GM21717 (cell line): ENCODE measurements around the gene DSG1.
"Not testable (repeated sequence)": the region's sequence is repeated elsewhere in the genome, so short reads cannot be mapped to it uniquely, and the experiment has no call there.

Experiments used
- ATAC-seq: cut with Tn5 transposase; IDR thresholded peaks from one replicate; pipeline ENCODE4 v1.9.1; 2021; ENCODE audit warnings: mild to moderate bottlenecking, moderate library complexity; ENCODE audit not compliant: unreplicated experiment

The DSG1 gene

GRCh38 chr18:31329787-31330438, 12.0 kb downstream of the DSG1 start:
- ATAC-seq: no peak

DNA sequence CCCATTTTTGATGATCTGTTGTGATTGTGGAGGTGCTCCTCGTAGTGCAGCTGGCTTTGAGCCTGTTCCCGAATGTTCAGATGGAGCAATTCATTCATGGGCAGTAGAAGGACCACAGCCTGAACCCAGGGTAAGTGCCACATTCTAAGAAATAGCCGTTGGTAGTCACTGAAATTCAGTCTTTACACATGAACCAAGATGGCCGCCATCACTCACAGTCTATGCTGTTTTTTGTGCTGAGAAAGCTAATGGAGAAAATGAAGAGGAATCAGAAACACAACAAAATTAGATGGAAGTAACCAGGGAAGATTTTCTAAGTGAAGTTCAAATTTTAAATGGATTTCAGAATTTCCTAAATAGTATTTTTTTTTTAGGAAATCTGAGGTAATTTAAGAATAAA, 25.5 kb downstream of the DSG1 start:
- no peak for ATAC-seq

- ATAC-seq: not testable (repeated sequence)
Observed at GRCh38 chr18:31353336-31353735, 35.4 kb downstream of the DSG1 start.

DNA sequence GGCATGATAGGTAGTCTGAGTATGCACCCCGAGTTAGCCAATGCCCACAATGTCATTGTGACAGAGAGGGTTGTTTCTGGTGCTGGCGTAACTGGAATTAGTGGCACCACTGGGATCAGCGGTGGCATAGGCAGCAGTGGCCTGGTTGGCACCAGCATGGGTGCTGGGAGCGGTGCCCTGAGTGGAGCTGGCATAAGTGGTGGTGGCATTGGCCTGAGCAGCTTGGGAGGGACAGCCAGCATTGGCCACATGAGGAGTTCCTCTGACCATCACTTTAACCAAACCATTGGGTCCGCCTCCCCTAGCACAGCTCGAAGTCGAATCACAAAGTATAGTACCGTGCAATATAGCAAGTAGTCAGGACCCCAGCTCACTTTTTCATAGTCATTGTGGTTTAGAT, 37.0 kb downstream of the DSG1 start:
- no peak for ATAC-seq

GRCh38 chr18:31356025-31356424, 38.1 kb downstream of the DSG1 start:
- ATAC-seq: no peak

- ATAC-seq: no peak
Observed at GRCh38 chr18:31364190-31364589, 46.2 kb downstream of the DSG1 start.

DNA sequence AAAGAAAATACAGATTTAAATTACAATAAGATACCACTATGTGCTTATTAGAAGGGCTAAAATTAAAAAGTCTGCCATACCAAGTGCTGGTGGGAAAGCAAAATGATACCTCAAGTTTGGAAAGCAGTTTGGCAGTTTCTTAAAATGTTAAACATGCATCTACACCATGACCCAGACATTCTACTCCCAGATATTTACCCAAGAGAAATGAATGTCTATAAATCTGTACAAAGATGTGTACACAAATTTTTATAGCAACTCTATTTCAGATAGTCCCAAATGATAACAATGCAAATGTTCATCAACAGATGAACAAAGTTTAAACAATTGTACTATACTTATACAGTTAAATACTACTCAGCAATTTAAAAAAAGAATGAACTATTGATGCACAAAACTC, 51.5 kb downstream of the DSG1 start:
- no peak for ATAC-seq

DNA sequence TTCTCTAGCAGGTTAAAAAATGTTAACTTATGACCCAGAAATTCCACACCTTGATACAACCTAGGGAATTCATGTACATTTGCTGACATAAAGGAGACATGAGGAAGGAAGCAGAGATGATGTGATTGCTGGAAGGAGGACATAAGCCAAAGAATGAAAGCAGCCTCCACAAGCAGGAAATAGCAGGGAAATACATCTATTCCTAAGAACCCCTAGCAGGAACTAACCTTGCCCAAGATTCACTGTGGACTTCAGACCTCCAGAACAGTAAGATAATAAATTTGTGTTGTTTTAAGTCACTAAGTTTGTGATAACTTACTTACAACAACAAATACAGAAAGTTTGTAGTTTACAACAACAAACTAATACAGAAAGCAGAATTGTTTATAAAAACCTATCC, 54.0 kb downstream of the DSG1 start:
- ATAC-seq: no peak

DNA sequence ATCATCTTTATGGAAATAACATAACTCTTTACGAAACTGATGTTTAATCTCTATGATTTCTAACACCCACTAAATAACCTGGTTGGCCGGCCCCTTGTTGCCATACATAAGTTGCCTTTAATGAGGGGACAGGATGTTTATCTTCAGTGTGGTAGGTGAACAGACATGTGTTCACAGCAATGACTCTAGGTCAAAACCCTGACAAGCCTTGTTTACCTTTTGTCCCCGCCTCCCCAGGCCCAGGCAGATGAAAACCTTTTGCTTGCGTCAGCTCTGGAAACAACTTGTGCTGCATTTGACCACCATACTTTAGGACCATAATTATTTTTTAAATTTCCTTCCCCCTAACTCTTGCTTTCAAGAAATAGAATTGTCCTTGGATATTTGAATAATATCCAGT, 55.7 kb downstream of the DSG1 start:
- no peak for ATAC-seq

GRCh38 chr18:31376477-31376876, 58.5 kb downstream of the DSG1 start, which contains the start of gene DSG4:
Gene DSG4, plus strand, starts transcription at chr18:31376777. Its CDS starts 135 bp downstream, at chr18:31376912.
- no peak for ATAC-seq

DNA sequence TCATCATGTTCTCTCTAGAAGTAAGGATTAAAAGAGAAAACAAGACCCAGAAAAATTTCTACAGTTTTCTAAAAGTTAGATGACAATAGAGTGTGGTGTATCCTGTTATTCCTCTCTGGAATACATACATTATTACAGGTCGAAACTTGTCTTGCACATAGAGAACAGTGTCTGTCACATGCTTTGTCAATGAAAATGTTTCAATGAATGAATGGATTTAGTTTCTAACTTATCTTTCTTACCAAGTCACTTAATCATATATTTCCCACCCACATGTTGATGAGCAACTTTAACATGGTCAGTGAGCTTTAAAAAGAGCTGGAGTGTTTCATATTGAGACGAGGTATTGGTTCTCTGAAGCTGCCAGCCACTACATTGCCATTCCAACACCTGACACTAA, 63.0 kb downstream of the DSG1 start:
- no peak for ATAC-seq

DNA sequence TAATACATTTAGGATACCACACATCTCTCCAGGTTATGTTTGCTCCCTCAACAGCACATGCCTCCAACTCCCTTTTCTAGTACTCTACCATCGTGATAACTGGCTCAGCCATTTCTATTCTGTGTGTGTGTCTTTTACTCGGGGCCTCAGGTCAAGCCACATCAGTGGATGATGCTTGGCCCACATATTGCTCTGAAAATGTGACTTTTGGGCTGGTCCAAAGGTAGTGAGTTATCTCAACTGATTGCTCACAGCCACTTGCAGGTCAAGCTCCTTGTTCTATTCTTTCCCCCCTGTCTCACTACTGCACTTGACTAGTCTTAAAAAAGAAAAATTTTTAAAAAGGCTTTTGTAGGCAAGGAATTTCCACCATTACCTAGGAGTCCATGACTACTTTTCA, 64.1 kb downstream of the DSG1 start:
- no peak for ATAC-seq

GRCh38 chr18:31386741-31387140, 68.8 kb downstream of the DSG1 start:
- ATAC-seq: no peak

DNA sequence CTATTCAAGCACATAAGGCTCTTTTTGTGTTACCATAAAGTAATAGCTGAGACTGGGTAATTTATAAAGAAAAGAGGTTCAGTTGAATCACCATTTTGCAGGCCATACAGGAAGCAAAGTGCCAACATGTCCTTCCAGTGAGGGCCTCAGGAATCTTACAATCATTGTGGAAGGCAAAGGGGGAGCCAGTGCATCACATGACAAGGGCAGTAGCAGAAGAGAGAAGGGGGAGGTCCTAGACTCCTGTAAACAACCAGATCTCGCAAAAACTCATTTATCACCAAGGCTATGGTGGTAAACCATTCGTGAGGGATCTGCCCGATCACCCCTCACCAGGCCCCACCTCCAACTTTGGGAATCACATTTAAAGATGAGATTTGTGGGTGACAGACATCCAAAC, 75.3 kb downstream of the DSG1 start:
- ATAC-seq: no peak

- ATAC-seq: no peak
Observed at GRCh38 chr18:31396796-31397612, 79.0 kb downstream of the DSG1 start.

- no peak for ATAC-seq
Observed at GRCh38 chr18:31398191-31398590, 80.2 kb downstream of the DSG1 start.

DNA sequence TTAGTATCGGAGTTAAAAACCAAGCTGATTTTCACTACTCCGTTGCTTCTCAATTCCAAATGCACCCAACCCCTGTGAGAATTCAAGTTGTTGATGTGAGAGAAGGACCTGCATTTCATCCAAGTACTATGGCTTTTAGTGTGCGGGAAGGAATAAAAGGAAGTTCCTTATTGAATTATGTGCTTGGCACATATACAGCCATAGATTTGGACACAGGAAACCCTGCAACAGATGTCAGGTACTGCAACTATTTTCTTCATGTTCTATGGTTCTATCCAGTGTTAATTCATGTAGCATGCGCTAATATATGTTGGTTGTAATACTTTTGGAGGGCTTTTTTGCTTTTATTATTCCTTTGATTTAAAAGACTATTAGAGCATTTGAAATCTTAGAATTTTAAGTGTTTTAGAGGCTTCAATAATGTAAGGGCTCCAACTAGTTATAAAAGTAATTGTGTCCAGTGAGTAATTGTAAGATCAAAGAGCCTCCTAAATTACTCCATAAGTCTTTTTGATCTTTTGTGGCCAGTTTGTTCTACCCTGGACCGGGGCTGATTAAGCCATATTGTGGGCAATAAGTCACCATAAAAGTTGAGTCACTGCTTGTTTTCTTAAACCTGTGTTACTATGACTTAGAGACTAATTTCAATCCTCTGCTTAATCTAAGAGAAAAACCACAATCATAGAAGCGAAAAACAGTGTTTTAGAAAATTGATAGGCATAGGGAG, 81.5 kb downstream of the DSG1 start:
- ATAC-seq: no peak

GRCh38 chr18:31401156-31402025, 83.4 kb downstream of the DSG1 start:
- no peak for ATAC-seq

DNA sequence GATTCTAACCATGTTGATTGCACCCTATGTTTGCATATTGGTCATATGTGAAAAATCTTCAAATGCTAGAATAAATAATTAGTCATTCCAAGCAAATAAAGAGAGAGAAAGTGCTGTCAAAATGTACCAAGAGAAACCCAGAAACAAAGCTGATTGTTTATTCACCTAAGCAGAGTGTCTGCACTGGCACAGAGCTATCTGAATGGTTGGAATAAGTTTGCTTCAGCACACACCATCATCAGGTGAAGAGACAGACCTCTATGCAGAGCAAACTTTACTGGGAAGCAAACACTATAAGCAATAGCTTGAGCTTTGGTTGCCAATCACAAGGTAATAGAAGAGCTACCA, 84.0 kb downstream of the DSG1 start:
- ATAC-seq: no peak

DNA sequence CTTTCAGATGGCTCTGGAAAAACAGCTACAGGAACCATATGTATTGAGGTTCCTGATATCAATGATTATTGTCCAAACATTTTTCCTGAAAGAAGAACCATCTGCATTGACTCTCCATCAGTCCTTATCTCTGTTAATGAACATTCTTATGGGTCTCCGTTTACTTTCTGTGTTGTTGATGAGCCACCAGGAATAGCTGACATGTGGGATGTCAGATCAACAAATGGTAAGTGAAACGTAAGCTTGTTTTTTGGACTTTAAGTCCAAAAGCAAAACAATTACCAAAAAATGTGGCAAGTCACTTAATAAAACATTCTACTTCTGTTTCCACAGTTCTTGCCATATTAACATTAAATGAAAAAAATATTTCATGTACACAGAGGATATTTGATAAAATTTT, 85.4 kb downstream of the DSG1 start:
- no peak for ATAC-seq
